KOPT-K1 (cell line): ENCODE results near the gene ALDH1L1.
A peak's percentile ranks its signal among the peaks of the same experiment; 100 is the strongest.
"Not testable (repeated sequence)": the region's sequence is repeated elsewhere in the genome, so short reads cannot be mapped to it uniquely, and the experiment has no call there.

Source experiments
- H3K27ac ChIP-seq: fragments of 200-600 bp; sonication (generic); 2 replicates; pipeline ENCODE4 v1.5.1; 2016; ENCODE audit warnings: antibody characterized with exemption, mild to moderate bottlenecking, low read depth, low read length; ENCODE audit not compliant: poor library complexity, severe bottlenecking
- H3K36me3 ChIP-seq: fragments of 200-600 bp; sonication (generic); 2 replicates; pipeline ENCODE4 v1.5.1; 2017; ENCODE audit warnings: antibody characterized with exemption, mild to moderate bottlenecking, low read length, moderate library complexity; ENCODE audit not compliant: insufficient read depth
- H3K9me3 ChIP-seq: fragments of 200-600 bp; sonication (generic); 2 replicates; pipeline ENCODE4 v1.5.1; 2017; ENCODE audit warnings: antibody characterized with exemption, low read length, mild to moderate bottlenecking; ENCODE audit not compliant: insufficient read depth, poor library complexity, severe bottlenecking

Gene ALDH1L1

DNA sequence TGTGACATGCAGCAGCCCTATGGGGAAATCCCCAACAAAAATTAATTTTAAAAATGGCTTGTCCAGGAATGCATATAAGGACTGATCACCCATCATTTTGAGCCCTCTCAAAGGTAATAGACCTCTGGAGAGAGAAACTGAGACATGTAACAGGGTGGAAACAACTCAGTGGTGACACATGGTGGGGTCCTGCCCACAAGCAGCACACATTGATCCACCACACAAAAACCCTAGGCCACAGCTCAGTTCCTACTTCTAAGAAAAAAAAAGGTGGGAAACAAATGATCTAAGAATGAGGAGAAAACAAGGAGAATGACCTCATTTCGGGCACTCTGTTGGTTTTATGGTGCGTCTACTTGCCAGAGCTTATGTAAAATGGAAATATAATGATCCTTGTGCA, 94.5 kb downstream of the ALDH1L1 start:
- no peaks in the 10 kb centered on the region for H3K36me3 ChIP-seq
- H3K9me3 ChIP-seq = peaks cover 26% of the 10 kb centered on the region
- H3K27ac ChIP-seq = no peak overlapping the region

GRCh38 chr3:126085276-126085675, 95.1 kb downstream of the ALDH1L1 start:
- no peaks in the 10 kb centered on the region for H3K36me3 ChIP-seq
- no peak overlapping the region for H3K27ac ChIP-seq
- H3K9me3 ChIP-seq = peaks cover 26% of the 10 kb centered on the region

- peaks cover 26% of the 10 kb centered on the region for H3K9me3 ChIP-seq
Measured at GRCh38 chr3:126084768-126085180, 95.6 kb downstream of the ALDH1L1 start.

DNA sequence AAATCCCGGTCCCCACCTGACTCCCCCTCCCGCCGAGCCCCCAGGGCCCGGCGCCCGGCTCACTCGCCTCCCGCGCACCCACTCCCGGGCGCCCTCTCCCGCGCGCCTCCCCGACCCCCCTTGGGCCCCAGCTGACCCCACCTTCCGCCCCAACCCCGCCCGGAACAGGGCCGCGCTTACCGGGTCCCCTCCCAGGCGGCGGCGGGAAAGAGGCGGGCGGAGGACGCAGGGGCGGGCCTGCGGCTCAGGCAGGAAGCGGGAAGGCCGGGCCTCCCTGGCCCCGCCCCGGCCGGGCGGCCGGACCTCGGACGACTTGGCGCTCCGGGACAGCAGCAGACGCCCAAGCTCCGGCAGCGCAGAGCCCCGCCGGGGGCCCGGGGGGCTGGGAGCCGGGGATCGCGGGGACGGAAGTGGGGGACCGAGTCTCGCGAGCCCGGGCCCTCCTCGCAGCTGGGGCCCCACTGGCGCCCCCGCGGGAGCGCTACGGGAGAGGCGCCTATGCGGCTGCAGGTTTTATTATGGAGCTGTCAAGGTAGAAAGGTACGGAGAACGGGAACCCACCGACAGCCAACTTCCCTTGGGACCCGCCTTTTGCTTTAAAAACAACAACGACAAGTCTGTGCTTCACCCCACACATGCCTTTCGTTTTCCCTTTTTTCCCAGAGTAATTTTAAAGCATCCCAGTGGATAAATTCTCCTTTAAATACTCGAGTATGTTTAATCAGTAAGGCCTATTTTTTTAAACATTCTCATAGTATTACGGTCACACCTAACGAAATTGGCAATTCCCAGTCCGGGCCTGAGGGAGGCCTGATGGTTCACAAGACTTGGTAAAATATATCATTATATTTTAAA, 96.2 kb downstream of the ALDH1L1 start, which contains the start of gene SLC41A3:
Gene SLC41A3, minus strand, starts transcription at position 212 of the 855 bp plus-strand sequence. CDS start 15,905 bp downstream, outside the sequence.
- peak within 1 kb of the TSS; percentile 84 for H3K27ac ChIP-seq

More at GRCh38 chr3:126084768-126085180, 95.6 kb downstream of the ALDH1L1 start:
- no peak overlapping the region for H3K27ac ChIP-seq
- H3K36me3 ChIP-seq = no peaks in the 10 kb centered on the region

DNA sequence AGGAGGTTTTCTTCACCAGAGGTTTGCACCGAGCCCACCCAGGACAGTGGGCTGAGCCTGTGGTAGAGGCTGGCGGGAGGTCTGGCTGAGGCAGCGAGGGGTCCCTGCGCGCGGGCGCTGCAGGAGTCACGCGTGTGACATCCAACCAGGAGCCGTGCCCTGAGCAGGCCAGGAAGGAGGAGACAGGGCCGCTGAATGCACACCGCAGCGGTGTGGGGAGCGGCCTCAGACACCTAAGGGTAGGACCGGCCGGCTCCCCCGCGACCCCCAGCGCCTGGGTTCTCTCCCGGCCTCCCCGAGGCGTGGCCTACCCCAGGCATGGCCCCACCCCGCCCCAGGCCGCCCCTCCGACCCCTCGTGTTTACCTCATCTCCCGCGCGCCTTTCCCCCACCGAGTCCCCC, 96.9 kb downstream of the ALDH1L1 start:
- Histone ChIP-seq H3K27ac (peak overlapping the region; percentile 84), H3K36me3 (no peaks in the 10 kb centered on the region), H3K9me3 (peaks cover 19% of the 10 kb centered on the region)

More for the DNA sequence above, 96.2 kb downstream of the ALDH1L1 start, which contains the start of gene SLC41A3:
- Histone ChIP-seq H3K36me3 (no peaks in the 10 kb centered on the region), H3K9me3 (peaks cover 25% of the 10 kb centered on the region)

- Histone ChIP-seq H3K9me3 (peaks cover 15% of the 10 kb centered on the region), H3K36me3 (no peaks in the 10 kb centered on the region), H3K27ac (peak overlapping the region; percentile 84)
Measured at GRCh38 chr3:126083138-126083445, 97.3 kb downstream of the ALDH1L1 start.

- Histone ChIP-seq H3K9me3 (peaks cover 9% of the 10 kb centered on the region), H3K36me3 (no peaks in the 10 kb centered on the region), H3K27ac (peak overlapping the region; percentile 84)
Measured at GRCh38 chr3:126082362-126083137, 97.8 kb downstream of the ALDH1L1 start.

DNA sequence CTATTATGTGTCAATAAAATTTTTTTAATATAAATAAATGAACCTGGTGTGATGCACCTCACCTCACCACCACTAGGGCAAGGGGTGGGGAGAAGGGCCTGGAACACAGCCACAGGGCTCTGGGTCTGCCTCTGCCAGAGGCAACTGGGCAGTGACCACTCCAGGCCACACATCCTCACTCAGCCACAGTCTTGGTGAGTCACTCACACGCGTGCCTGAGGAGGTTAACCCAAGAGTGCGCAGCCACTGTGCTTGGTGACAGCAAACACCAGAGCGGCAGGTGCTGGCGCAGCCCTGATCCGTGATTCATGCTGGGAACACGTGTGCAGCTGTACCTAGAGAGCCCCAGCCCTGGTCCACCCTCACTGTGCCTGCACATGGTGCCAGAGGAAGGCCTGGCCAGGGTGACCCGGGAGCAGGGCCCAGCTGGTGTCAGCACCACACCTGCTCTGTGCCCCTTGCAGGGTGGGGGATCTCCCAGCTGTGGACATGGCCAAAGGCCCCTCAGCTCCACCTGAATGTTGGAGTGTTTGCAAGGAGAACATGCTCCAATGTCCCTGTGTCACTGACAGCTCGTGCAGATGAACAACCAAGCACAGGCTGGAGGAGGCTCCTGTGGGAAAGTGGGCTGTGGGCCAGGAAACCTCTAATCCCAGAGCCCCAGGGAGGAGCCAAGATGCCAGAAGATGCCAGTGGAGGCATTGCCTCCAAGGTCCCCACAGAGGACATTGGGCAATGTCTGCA, 98.6 kb downstream of the ALDH1L1 start:
- no peak overlapping the region for H3K27ac ChIP-seq
- H3K9me3 ChIP-seq = peaks cover 4% of the 10 kb centered on the region
- H3K36me3 ChIP-seq = no peaks in the 10 kb centered on the region

DNA sequence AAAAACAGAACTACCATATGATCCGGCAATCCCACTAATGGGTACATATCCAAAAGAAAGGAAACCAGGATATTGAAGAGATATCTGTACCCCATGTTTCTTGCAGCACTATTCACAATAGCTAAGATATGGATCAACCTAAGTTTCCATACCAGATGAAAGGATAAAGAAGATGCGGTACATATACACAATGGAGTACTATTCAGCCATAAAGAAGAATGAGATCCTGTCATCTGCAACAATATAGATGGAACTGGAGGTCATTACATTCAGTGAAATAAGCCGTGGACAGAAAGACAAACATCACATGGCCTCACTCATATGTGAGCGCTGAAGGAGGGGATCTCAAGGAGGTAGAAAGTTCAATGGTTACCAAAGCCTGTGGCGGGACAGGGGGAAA, 99.4 kb downstream of the ALDH1L1 start:
- peaks cover under 1% of the 10 kb centered on the region for H3K9me3 ChIP-seq
- H3K27ac ChIP-seq = no peak overlapping the region
- no peaks in the 10 kb centered on the region for H3K36me3 ChIP-seq

GRCh38 chr3:126078866-126079265, 101.5 kb downstream of the ALDH1L1 start:
- H3K36me3 ChIP-seq = no peaks in the 10 kb centered on the region
- peaks cover 10% of the 10 kb centered on the region for H3K9me3 ChIP-seq
- no peak overlapping the region for H3K27ac ChIP-seq

- no peak overlapping the region for H3K27ac ChIP-seq
- no peaks in the 10 kb centered on the region for H3K36me3 ChIP-seq
- H3K9me3 ChIP-seq = peaks cover 19% of the 10 kb centered on the region
Measured at GRCh38 chr3:126077754-126078153, 102.6 kb downstream of the ALDH1L1 start.

- H3K9me3 ChIP-seq = peaks cover 20% of the 10 kb centered on the region
- H3K36me3 ChIP-seq = no peaks in the 10 kb centered on the region
- no peak overlapping the region for H3K27ac ChIP-seq
Measured at GRCh38 chr3:126076140-126076539, 104.2 kb downstream of the ALDH1L1 start.

DNA sequence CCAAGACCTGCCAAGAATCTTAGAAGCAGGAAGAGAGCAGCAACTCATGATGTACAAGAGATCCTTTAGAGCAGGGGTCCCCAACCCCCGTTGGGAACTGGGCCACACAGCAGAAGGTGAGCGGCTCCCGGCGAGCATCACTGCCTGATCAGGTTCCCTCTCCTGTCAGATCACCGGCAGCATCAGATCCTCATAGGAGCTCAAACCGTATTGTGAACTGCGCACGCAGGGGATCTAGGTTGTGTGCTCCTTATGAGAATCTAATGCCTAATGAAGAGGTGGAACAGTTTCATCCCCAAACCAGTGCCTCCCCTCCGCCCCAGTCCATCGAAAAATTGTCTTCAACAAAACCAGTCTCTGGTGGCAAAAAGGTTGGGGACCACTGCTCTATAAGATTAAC, 110.2 kb downstream of the ALDH1L1 start:
- Histone ChIP-seq H3K9me3 (peaks cover 20% of the 10 kb centered on the region), H3K36me3 (no peaks in the 10 kb centered on the region), H3K27ac (no peak overlapping the region)

DNA sequence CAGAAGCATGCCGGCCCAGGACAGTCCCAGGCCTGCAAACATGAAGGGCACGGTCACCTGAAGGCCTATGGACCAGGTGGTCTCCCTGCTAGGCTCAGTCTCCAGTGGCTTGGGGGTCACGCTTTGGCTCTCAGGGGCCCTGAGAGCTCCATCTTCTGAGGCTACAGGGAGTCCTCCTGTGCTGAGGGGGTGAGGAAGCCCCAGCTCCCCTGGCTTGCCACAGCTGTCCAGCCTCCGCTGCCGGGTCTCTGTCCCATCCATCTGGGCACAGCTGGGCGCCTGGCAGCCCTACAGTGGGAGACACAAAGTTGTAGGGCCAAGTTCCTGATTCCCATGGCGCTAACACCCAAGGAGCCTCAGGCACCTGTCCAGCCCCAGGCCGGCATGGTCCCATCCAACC, 112.4 kb downstream of the ALDH1L1 start:
- Histone ChIP-seq H3K36me3 (no peaks in the 10 kb centered on the region), H3K27ac (no peak overlapping the region), H3K9me3 (peaks cover 3% of the 10 kb centered on the region)

GRCh38 chr3:126066676-126067075, 113.7 kb downstream of the ALDH1L1 start:
- not testable (repeated sequence) for H3K9me3 ChIP-seq, H3K36me3 ChIP-seq, H3K27ac ChIP-seq
